Neuronal stem cell (in vitro differentiated cells): Measurements from ENCODE around the gene PMAIP1.

Experiments
- DNase-seq: peaks from one replicate; pipeline ENCODE4 v3.0.0-alpha.2; 2013; ENCODE audit warnings: low spot score
- H2AFZ ChIP-seq: one replicate; pipeline ENCODE4 v1.6.1; 2013; ENCODE audit warnings: mild to moderate bottlenecking, low read length, inconsistent platforms
- H2AK5ac ChIP-seq: 2 replicates; pipeline ENCODE4 v1.6.1; 2013; ENCODE audit warnings: low read depth, mild to moderate bottlenecking, inconsistent platforms, low read length, moderate library complexity, mixed read lengths
- H2BK120ac ChIP-seq: 2 replicates; pipeline ENCODE4 v1.6.1; 2013; ENCODE audit warnings: low read depth, mild to moderate bottlenecking, inconsistent platforms, low read length, moderate library complexity, mixed read lengths
- H2BK12ac ChIP-seq: one replicate; pipeline ENCODE4 v1.6.1; 2013; ENCODE audit warnings: low read length, inconsistent platforms
- H2BK15ac ChIP-seq: 2 replicates; pipeline ENCODE4 v1.6.1; 2013; ENCODE audit warnings: mild to moderate bottlenecking, low read length, inconsistent platforms, mixed read lengths
- H2BK5ac ChIP-seq: one replicate; pipeline ENCODE4 v1.6.1; 2013; ENCODE audit warnings: inconsistent platforms, mild to moderate bottlenecking, low read length, moderate library complexity
- H3K14ac ChIP-seq: one replicate; pipeline ENCODE4 v1.6.1; 2013; ENCODE audit warnings: low read length, inconsistent platforms
- H3K18ac ChIP-seq: 2 replicates; pipeline ENCODE4 v1.6.1; 2013; ENCODE audit warnings: low read length, inconsistent platforms
- H3K23ac ChIP-seq: 2 replicates; pipeline ENCODE4 v1.6.1; 2013; ENCODE audit warnings: low read depth, mild to moderate bottlenecking, mixed read lengths, low read length, inconsistent platforms; ENCODE audit not compliant: poor library complexity
- H3K27ac ChIP-seq: replicated peaks from 3 replicates; pipeline ENCODE4 v1.5.1; 2013; ENCODE audit warnings: low read length, inconsistent platforms
- H3K27me3 ChIP-seq, 3 experiments: 2 replicates each; pipeline ENCODE4 v1.6.1; 2013; ENCODE audit warnings: low read length in 3 of 3, mild to moderate bottlenecking in 2 of 3, inconsistent platforms in 1 of 3, low read depth in 1 of 3, mixed read lengths in 1 of 3, moderate library complexity in 1 of 3; ENCODE audit not compliant: control insufficient read depth in 3 of 3, insufficient read depth in 3 of 3
- H3K36me3 ChIP-seq, 2 donors: replicated peaks in 1 of 2; 2 replicates each; pipeline ENCODE4 v1.6.1; 2013; ENCODE audit warnings: low read length in 2 of 2; ENCODE audit not compliant: control insufficient read depth in 2 of 2, insufficient read depth in 2 of 2
- H3K4ac ChIP-seq: 2 replicates; pipeline ENCODE4 v1.6.1; 2013; ENCODE audit warnings: inconsistent platforms, mild to moderate bottlenecking, low read length, moderate library complexity
- H3K4me1 ChIP-seq, 2 donors: 1 replicate in 1 of 2; 2 replicates in 1 of 2; pipeline ENCODE4 v1.6.1; 2013; ENCODE audit warnings: low read length in 2 of 2, low read depth in 1 of 2; ENCODE audit not compliant: control insufficient read depth in 2 of 2, insufficient read depth in 1 of 2
- H3K4me2 ChIP-seq: one replicate; pipeline ENCODE4 v1.6.1; 2013; ENCODE audit warnings: mild to moderate bottlenecking, low read length, inconsistent platforms; ENCODE audit not compliant: insufficient read depth, poor library complexity, severe bottlenecking
- H3K4me3 ChIP-seq, 2 donors: 2 replicates each; pipeline ENCODE4 v1.5.1; 2013; ENCODE audit warnings: low read length in 2 of 2, mild to moderate bottlenecking in 2 of 2, inconsistent platforms in 1 of 2, moderate library complexity in 1 of 2
- H3K79me1 ChIP-seq: one replicate; pipeline ENCODE4 v1.6.1; 2013; ENCODE audit warnings: low read depth, mild to moderate bottlenecking, inconsistent platforms, low read length, moderate library complexity
- H3K9ac ChIP-seq: one replicate; pipeline ENCODE4 v1.6.1; 2013; ENCODE audit warnings: mild to moderate bottlenecking, low read depth, low read length, inconsistent platforms; ENCODE audit not compliant: poor library complexity
- H3K9me3 ChIP-seq, 2 donors: replicated peaks in 1 of 2; 2 replicates each; pipeline versions ENCODE3 to v1.6.1; 2013; ENCODE audit warnings: low read length in 2 of 2, mild to moderate bottlenecking in 2 of 2, inconsistent platforms in 1 of 2, low read depth in 1 of 2, mixed read lengths in 1 of 2, moderate library complexity in 1 of 2; ENCODE audit not compliant: control insufficient read depth in 2 of 2, insufficient read depth in 1 of 2
- H4K8ac ChIP-seq: one replicate; pipeline ENCODE4 v1.6.1; 2013; ENCODE audit warnings: low read depth, mild to moderate bottlenecking, inconsistent platforms, low read length, moderate library complexity
- H4K91ac ChIP-seq: one replicate; pipeline ENCODE4 v1.6.1; 2013; ENCODE audit warnings: low read length, low read depth, mild to moderate bottlenecking, inconsistent platforms; ENCODE audit not compliant: poor library complexity
- WGBS, 2 donors: extraction: QIAGEN DNeasy Blood & Tissue Kit; methylation state at CpG; one replicate each; pipeline ENCODE4 v1.1.7; 2013; ENCODE audit warnings: missing lambda C conversion rate in 2 of 2, mixed read lengths in 1 of 2; ENCODE audit not compliant: insufficient read length in 2 of 2, insufficient replicate concordance in 1 of 2; ENCODE audit errors: extremely low coverage in 2 of 2; 5-methylcytosine and 5-hydroxymethylcytosine counted together

PMAIP1 gene

DNA sequence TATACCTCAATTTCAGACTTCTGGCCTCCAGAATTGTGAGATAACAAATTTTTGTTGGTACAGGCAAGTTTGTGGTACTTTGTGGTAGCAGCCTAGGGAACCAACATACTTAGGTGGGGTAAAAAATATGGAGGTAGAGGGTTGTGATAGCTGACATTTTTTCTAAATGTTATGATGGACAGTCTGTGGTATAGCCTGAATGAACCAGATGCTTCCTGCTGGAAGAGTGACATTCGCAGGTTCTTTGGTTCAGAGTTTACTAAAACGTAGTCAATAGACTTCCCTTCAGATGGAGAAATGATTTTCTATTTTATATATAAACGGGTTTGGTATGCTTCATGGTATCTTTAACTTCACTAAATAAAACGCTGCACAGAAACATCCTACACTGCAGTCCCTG is 42.8 kb downstream of the PMAIP1 start:
- no peak for DNase-seq
- Histone ChIP-seq H2BK15ac (no peak overlapping the region), H3K36me3 (no peaks in the 10 kb centered on the region)

DNA sequence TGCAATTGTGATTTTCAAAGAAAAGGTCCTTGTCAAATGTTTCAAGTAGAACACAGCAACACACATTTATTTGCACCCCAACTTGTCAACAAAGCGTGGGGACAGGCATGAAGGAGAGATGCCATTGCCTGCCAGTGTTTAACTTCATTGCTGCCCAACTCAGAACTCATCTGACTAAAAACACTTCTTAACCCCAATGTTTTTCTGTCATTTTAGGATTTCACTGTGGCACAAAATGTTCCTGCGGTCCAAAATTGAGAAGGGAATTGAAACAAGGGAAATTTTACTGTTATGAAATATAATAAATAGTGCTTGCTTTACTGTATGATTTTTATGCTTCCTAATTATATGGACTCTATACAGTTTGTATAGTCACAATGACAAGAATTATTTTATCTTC is 45.7 kb downstream of the PMAIP1 start:
- no peak overlapping the region for H2BK120ac ChIP-seq
- DNase-seq, result no peak
- no peak overlapping the region for H2BK12ac ChIP-seq
- no peak overlapping the region for H3K18ac ChIP-seq
- H2BK5ac ChIP-seq, result no peak overlapping the region
- no peak overlapping the region for H3K9ac ChIP-seq
- no peak overlapping the region for H3K4ac ChIP-seq
- no peaks in the 10 kb centered on the region for H3K4me1 ChIP-seq
- H3K27me3 ChIP-seq, result no peaks in the 10 kb centered on the region
- H2AK5ac ChIP-seq, result no peak overlapping the region
- no peak overlapping the region for H3K23ac ChIP-seq
- no peaks in the 10 kb centered on the region for H3K36me3 ChIP-seq
- H4K91ac ChIP-seq, result no peak overlapping the region
- no CpG with 5 or more reads among the region's 2 CpGs for WGBS, 2 donors
- H2BK15ac ChIP-seq, result no peak overlapping the region
- H3K4me3 ChIP-seq, result no peak overlapping the region
- no peaks in the 10 kb centered on the region for H3K79me1 ChIP-seq
- no peak overlapping the region for H2AFZ ChIP-seq
- no peak overlapping the region for H3K14ac ChIP-seq
- no peak overlapping the region for H3K4me2 ChIP-seq
- no peak overlapping the region for H3K27ac ChIP-seq
- no peak overlapping the region for H4K8ac ChIP-seq
- no peaks in the 10 kb centered on the region for H3K9me3 ChIP-seq

More for the DNA sequence above, 42.8 kb downstream of the PMAIP1 start:
- Histone ChIP-seq H3K27ac (no peak overlapping the region), H4K91ac (no peak overlapping the region), H3K14ac (no peak overlapping the region), H2BK12ac (no peak overlapping the region), H3K79me1 (no peaks in the 10 kb centered on the region), H2AK5ac (no peak overlapping the region), H4K8ac (no peak overlapping the region), H3K9me3 (no peaks in the 10 kb centered on the region), H3K4me2 (no peak overlapping the region), H2BK120ac (no peak overlapping the region), H3K9ac (no peak overlapping the region), H2AFZ (no peak overlapping the region), H3K23ac (no peak overlapping the region), H3K18ac (no peak overlapping the region), H3K4me3 (no peak overlapping the region), H3K4me1 (peaks cover 0 to 3% of the 10 kb centered on the region in 2 donors), H2BK5ac (no peak overlapping the region), H3K4ac (no peak overlapping the region), H3K27me3 (no peaks in the 10 kb centered on the region)
- no CpG with 5 or more reads among the region's 4 CpGs for WGBS, 2 donors

DNA sequence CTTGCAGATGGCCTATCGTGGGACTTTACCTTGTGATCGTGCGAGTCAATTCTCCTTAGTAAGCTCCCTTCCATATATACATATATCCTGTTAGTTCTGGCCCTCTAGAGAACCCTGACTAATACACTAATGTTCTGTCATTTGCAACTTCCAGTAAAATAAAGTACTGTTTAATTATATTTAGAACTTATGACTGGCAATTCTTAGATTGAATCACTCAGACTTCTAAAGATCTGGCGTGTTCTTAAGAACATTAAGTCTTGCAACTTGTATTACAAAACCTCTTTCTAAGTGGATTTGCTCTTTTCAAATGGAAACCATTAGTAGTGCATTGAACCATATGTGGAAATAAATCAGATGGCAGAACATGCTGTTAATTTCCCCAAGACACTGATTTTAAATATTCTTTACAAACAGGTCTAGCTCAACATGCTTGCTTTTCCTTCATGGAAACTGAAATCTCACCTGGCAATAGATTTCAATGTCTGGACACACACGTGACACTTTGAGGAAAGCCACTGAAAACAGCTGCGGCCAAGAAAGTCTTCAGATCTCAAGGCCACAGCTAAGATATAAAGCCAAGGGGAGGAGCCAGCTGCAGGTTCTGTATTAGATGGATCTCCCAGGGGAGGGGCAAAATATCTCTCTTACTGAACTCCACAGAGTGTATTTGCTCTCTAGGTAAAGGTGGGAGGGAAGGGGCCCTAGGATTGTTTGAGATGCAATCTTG is 50.6 kb downstream of the PMAIP1 start:
- H4K8ac ChIP-seq, result no peak overlapping the region
- no peak overlapping the region for H2BK12ac ChIP-seq
- H3K4me1 ChIP-seq, result no peaks in the 10 kb centered on the region
- H2BK15ac ChIP-seq, result no peak overlapping the region
- H2AFZ ChIP-seq, result no peak overlapping the region
- no peaks in the 10 kb centered on the region for H3K36me3 ChIP-seq
- H3K23ac ChIP-seq, result no peak overlapping the region
- no peaks in the 10 kb centered on the region for H3K27me3 ChIP-seq
- H3K79me1 ChIP-seq, result no peaks in the 10 kb centered on the region
- no peak overlapping the region for H2AK5ac ChIP-seq
- no peak overlapping the region for H3K4me2 ChIP-seq
- no peak overlapping the region for H4K91ac ChIP-seq
- no peak overlapping the region for H2BK5ac ChIP-seq
- H3K27ac ChIP-seq, result no peak overlapping the region
- DNase-seq, result no peak
- no peak overlapping the region for H3K9ac ChIP-seq
- no peak overlapping the region for H3K4me3 ChIP-seq
- H3K4ac ChIP-seq, result no peak overlapping the region
- no peak overlapping the region for H3K14ac ChIP-seq
- H2BK120ac ChIP-seq, result no peak overlapping the region
- H3K18ac ChIP-seq, result no peak overlapping the region
- no peaks in the 10 kb centered on the region for H3K9me3 ChIP-seq
- no CpG with 5 or more reads among the region's 6 CpGs for WGBS, 2 donors

DNA sequence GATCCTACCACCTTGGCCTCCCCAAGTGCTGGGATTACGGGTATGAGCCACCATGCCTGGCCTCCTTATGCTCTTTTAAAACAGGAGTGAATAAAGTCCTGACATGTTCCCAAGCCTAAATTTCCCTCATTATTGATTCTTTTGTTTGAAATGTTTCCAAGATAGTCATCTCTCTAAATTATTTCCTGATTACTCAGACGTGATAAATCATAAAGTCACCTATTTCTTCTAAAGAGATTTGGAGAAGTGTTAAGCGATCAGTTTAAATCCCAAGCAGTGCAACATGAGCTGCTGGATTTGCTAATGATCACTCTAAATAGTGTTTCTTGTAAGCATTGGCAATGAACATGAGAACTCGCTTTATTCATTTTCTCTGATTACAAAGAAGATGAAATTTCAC is 51.8 kb downstream of the PMAIP1 start:
- no peak overlapping the region for H4K8ac ChIP-seq
- H3K36me3 ChIP-seq, result no peaks in the 10 kb centered on the region
- H3K27ac ChIP-seq, result no peak overlapping the region
- no peak overlapping the region for H3K4me3 ChIP-seq
- no peak overlapping the region for H2BK15ac ChIP-seq
- no peak overlapping the region for H2BK5ac ChIP-seq
- no peak overlapping the region for H4K91ac ChIP-seq
- H3K18ac ChIP-seq, result no peak overlapping the region
- no peak overlapping the region for H2AFZ ChIP-seq
- no peak overlapping the region for H3K4me2 ChIP-seq
- H3K27me3 ChIP-seq, result no peaks in the 10 kb centered on the region
- H3K9me3 ChIP-seq, result no peaks in the 10 kb centered on the region
- H2BK120ac ChIP-seq, result no peak overlapping the region
- H2BK12ac ChIP-seq, result no peak overlapping the region
- no peak overlapping the region for H3K9ac ChIP-seq
- H3K4me1 ChIP-seq, result no peaks in the 10 kb centered on the region
- H3K14ac ChIP-seq, result no peak overlapping the region
- WGBS, 2 donors, result no CpG with 5 or more reads among the region's 4 CpGs
- H3K79me1 ChIP-seq, result no peaks in the 10 kb centered on the region
- no peak for DNase-seq
- H2AK5ac ChIP-seq, result no peak overlapping the region
- no peak overlapping the region for H3K23ac ChIP-seq
- no peak overlapping the region for H3K4ac ChIP-seq
